Measurements from ENCODE around the gene FRY.

Gene FRY

GRCh38 chr13:32080328-32080744, 48.8 kb downstream of the FRY start:
- no peak overlapping the region for H3K4me3 ChIP-seq (ENCODE audit: low read depth, low read length)
- TF ChIP-seq CTCF (IDR thresholded peaks at IDR 0.05; ENCODE audit: low read depth, low read length) = no peak

GRCh38 chr13:32081591-32081990, 50.0 kb downstream of the FRY start:
- H3K4me3 ChIP-seq (ENCODE audit: low read depth, low read length) = no peak overlapping the region
- TF ChIP-seq CTCF (IDR thresholded peaks at IDR 0.05; ENCODE audit: low read depth, low read length) = no peak

GRCh38 chr13:32086366-32086765, 54.8 kb downstream of the FRY start:
- H3K4me3 ChIP-seq (ENCODE audit: low read depth, low read length) = no peak overlapping the region
- TF ChIP-seq CTCF (IDR thresholded peaks at IDR 0.05; ENCODE audit: low read depth, low read length) = no peak

GRCh38 chr13:32086791-32087441, 55.3 kb downstream of the FRY start:
- no peak overlapping the region for H3K4me3 ChIP-seq (ENCODE audit: low read depth, low read length)
- no peak for TF ChIP-seq CTCF (IDR thresholded peaks at IDR 0.05; ENCODE audit: low read depth, low read length)

GRCh38 chr13:32087955-32088747, 56.6 kb downstream of the FRY start:
- no peak overlapping the region for H3K4me3 ChIP-seq (ENCODE audit: low read depth, low read length)
- no peak for TF ChIP-seq CTCF (IDR thresholded peaks at IDR 0.05; ENCODE audit: low read depth, low read length)

GRCh38 chr13:32092496-32092895, 60.9 kb downstream of the FRY start:
- H3K4me3 ChIP-seq (ENCODE audit: low read depth, low read length) = no peak overlapping the region
- no peak for TF ChIP-seq CTCF (IDR thresholded peaks at IDR 0.05; ENCODE audit: low read depth, low read length)

GRCh38 chr13:32093006-32093405, 61.4 kb downstream of the FRY start:
- no peak overlapping the region for H3K4me3 ChIP-seq (ENCODE audit: low read depth, low read length)
- no peak for TF ChIP-seq CTCF (IDR thresholded peaks at IDR 0.05; ENCODE audit: low read depth, low read length)

Data from WI38 (cell line).